ENCODE data around the gene CAMK1D.
"Not testable (repeated sequence)": the region's sequence is repeated elsewhere in the genome, so short reads cannot be mapped to it uniquely, and the experiment has no call there.

Gene CAMK1D

DNA sequence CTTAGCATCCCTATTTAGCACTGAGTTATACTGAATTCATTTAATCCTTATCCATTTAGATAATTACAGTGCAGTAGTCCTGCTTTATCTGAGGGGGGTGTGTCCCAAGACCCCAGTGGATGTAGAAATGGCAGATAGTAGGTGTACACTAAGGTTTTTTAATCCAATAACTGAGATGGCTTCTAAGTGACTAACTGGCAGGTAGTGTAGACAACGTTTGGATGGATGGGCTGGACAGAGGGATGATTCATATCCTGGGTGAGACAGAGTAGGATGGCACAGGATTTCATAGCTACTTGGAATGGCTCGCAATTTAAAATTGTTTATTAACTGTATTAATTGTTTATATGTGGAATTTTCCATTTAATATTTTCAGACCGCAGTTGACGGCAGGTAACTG is 356.6 kb downstream of the CAMK1D start:
- DNase-seq = no peak

DNA sequence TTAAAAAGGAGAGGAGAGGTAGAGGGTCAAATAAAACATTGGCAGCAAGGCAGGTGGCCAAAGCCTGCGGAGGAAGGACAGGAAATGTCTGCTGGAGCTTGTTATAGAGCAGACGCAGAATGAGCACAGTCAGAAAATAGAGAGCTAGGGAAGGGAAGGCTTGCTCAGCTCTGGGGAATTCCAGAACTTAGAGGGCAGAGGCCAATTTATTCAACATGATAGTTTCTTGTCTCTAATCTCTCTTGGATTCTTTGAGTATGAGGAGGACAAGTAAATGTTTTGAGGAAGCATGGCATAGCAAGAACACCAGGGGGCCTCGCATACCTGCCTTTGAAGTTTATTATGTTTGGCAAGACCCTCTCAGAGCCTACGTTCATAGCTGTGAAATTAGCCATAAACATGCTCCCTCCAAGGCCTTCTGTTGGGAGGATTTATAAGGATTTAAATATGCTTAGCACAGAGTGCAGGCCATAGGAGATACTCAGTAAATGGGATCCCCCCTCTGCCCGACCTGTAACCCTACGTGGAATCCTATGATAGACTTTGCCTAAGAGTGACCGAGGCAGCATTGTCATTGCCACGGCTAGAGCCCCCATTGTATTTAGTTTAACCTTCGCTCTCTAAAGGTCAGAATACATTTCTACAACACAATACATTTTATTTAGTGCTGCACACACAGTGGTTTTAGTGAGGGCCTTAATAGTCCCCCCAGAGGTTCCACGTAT is 358.3 kb downstream of the CAMK1D start:
- no peak for DNase-seq

GRCh38 chr10:12709000-12709401 is 359.7 kb downstream of the CAMK1D start:
- no peak for DNase-seq

- no peak for DNase-seq
These were observed 360.2 kb downstream of the CAMK1D start for GRCh38 chr10:12709521-12709963.

DNA sequence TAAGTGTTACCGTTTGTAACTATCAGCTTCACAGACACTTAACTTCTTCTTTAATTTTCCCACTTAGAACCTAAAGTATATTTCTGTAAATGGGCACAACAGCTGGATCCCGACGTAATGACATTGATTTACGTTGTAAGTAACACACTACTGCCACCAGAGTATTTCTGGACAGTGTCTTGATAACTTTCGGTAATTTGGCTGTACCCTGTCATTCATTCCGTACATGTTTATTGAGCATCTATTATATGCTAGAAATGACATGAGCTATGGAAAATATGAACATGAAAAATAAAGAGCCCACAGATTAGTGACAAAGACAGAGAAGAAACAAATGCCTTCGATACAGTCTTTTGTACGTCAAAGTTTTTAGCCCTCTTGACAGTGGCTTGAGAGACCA is 360.8 kb downstream of the CAMK1D start:
- no peak for DNase-seq

DNA sequence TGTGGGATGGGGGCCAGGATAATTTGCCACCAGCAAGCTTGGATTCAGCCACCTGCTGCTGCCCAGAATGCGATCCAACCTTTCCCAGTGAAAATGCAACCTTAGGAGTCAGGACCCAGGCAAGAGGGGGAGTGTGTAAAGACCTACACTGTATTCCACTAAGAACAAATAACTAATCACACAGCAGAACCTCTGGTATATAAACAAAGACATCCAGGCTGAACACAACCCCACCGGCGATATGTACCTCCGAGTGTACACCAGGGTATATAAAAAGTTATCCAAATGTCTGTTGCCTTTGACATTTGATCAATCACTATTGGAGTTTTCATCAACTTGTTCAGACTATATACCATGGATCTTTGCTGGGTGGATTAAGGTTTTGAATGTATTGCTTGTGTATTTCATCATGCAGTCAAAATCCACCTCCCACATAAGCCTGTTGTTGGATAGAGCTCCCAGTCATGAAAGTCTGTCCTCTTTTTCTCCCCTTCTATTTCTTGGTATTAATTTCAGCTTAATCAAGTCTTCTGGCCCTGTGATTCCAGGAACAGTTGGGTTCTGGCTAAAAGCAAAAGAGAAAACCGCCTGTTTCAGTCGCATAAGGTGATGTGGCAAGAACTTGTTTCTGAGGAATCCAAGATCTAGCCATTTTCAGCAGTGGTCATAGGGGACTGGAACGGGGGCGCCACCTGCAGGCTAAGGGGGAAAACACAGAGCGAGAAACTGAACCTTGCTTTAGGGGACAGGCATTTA is 361.4 kb downstream of the CAMK1D start:
- peak; percentile 74 for DNase-seq

DNA sequence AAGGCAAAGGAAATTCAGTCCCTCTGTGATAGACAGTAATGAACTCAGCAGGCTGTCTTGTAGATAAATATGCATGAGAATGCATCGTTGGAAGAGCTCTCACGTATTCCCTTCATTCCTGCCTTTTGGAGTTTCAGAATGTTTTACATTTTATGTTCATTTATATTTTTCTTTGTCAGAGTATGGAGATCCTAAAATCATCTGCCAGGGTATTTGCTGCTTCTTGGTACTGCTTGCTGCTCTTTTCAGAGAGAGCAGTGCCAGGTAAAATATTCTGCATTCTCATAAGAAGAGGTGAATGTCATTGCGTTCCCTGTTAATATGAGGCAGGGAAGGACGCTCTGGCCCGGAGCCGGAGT is 362.0 kb downstream of the CAMK1D start:
- DNase-seq = no peak

DNA sequence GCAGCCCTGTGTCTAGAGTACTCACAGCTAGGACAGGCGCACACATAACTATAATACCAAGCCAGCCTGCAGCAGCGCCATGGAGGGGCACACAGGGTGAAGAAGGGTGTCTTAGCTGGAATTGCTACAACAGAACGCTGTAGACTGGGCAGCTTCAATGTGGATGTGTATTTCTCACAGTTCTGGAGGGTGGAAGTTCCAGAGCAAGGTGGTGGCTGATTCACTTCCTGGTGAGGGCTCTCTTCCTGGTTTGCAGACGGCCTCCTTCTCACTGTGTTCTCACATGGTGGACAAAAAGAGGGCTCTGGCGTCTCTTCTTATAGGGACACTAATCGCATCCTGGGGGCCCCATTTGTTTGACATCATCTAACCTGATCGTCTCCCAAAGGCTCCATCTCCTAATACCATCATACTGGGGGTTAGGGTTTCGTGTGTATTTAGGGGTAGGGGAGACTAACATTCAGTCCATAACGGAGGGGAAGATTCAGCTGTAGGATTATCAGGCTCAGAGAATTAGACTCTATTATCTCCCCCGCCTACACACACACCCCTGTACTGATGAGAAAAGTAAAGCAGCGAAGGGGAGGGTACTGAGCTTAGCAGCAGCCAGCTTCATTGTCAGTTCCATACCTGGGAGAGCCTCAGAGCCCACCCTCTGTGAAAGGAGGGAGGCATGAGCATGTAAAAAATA is 363.1 kb downstream of the CAMK1D start:
- no peak for DNase-seq

- DNase-seq = not testable (repeated sequence)
These were observed 363.6 kb downstream of the CAMK1D start for GRCh38 chr10:12712984-12713316.

GRCh38 chr10:12716042-12716441 is 366.7 kb downstream of the CAMK1D start:
- no peak for DNase-seq

- no peak for DNase-seq
These were observed 368.8 kb downstream of the CAMK1D start for GRCh38 chr10:12717981-12718707.

GRCh38 chr10:12719365-12719764 is 370.0 kb downstream of the CAMK1D start:
- no peak for DNase-seq

GRCh38 chr10:12720217-12720981 is 371.1 kb downstream of the CAMK1D start:
- DNase-seq = no peak

- no peak for DNase-seq
These were observed 372.0 kb downstream of the CAMK1D start for GRCh38 chr10:12721334-12721733.

- DNase-seq = no peak
These were observed 373.9 kb downstream of the CAMK1D start for GRCh38 chr10:12723220-12723619.

DNA sequence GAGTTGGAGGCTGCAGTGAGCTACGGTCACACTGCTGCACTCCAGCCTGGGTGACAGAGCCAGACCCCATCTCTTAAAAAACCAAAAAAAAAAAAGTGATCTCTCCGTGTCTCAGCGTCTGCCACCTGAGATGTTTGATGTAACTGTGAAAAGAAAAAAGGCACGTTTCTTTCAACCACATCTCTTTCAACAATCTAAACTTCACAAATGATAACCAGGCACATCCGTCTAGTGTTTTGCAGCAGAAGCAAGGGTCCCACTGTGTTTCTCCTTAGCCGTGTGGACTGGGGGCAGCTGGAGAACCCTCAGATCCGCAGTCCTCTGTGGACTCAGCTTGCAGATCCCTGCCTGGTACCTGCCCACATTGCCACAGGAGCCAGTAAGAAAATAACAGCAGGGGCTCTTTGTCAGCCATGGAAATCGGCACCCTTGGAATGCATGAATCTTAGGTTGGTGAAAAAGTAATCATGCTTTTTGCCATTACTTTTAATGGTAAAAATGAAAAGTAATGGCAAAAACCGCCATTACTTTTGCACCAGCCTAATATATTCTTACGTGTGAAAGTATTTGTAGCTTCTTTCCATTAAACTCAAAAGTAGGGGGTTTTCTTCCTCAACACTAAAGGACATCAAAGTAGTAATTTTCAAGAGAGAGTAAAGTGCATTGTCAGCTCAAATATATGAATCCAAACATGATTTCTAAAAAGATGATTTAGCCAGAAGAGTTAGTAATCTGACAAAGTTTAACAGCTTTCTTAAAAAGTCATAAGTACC is 375.6 kb downstream of the CAMK1D start:
- DNase-seq = no peak

DNA sequence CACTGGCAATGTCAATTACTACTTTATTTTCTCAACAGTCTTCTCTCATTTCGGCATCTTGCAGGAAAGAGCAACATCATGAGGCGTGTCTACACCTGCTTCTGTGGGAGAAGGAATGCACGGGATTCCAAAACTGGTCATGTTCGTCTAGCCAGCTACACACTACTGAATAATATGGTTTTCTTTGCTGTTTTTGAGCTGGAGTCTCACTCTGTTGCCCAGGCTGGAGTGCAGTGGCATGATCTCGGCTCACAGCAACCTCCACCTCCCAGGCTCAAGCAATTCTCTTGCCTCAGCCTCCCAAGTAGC is 376.2 kb downstream of the CAMK1D start:
- DNase-seq = not testable (repeated sequence)

- DNase-seq = no peak
These were observed 377.9 kb downstream of the CAMK1D start for GRCh38 chr10:12726971-12727831.

- DNase-seq = no peak
These were observed 378.5 kb downstream of the CAMK1D start for GRCh38 chr10:12727832-12728215.

- no peak for DNase-seq
These were observed 379.1 kb downstream of the CAMK1D start for GRCh38 chr10:12728494-12728893.

GRCh38 chr10:12729885-12730284 is 380.5 kb downstream of the CAMK1D start:
- DNase-seq = no peak

All from CD4-positive, alpha-beta T cell treated with Interleukin-17A for 1 hour (primary cell).